ENCODE results near the gene TNK2.
"Not testable (repeated sequence)": the region's sequence is repeated elsewhere in the genome, so short reads cannot be mapped to it uniquely, and the experiment has no call there.

Gene TNK2

DNA sequence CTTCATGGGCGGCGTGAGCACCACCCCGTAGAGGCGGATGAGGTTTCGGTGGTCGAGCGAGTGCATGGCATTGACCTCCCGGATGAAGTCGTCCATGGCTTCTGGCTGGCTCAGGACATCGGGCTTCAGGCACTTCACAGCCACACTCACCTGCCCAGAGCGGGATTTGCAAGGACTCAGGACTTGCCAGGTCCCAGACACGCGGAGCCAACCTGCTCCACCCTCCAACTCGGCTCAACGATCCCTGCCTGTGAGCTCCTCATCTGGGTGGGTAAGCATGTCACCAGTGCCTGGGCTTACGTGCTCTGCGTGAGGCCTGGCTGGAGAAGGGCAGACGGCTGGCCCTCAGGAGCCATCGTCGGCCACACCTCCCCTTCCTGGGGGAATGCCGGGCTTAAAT lies 25.2 kb downstream of the TNK2 start:
- no peak for FAIRE-seq

DNA sequence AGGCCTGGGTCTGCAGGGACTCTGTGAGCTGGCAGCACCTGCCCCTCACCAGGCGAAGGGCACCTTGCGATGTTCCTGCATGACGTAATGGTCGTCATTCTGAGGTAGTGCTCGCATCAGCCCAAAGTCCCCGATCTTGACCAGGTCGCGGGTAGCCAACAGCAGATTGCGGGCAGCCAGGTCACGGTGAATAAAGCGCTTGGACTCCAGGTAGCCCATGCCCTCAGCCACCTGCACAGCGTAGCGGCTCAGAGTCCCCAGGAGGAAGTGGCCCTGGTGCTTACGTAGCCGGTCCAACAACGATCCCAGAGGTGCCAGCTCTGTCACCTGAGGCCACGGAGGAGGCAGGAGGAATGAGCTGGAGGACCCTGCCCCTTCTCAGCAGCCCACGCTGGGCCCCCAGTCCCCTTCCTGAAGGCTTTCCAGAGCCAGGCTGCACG lies 26.3 kb downstream of the TNK2 start:
- FAIRE-seq = no peak

DNA sequence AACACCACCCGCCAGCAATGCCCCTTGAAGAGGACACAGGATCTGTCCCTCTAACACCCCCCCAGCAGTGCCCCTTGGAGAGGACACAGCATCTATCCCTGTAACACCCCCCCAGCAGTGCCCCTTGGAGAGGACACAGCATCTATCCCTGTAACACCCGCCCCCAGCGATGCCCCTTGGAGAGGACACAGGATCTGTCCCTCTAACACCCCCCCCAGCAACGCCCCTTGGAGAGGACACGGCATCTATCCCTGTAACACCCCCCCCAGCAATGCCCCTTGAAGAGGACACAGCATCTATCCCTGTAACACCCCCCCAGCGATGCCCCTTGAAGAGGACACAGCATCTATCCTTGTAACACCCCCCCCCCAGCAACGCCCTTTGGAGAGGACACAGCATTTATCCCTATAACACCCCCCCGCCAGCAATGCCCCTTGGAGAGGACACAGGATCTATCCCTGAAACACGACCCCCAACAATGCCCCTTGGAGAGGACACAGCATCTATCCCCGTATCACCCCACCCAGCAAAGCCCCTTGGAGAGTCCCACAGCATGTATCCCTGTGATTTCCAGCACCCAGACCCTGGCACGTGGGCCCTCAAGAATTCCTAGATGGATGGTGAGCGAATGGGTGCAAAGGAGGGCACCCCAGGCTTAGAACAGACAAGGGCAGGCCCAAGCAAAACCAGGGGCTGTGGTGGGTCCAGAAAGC lies 26.9 kb downstream of the TNK2 start:
- FAIRE-seq = no peak

DNA sequence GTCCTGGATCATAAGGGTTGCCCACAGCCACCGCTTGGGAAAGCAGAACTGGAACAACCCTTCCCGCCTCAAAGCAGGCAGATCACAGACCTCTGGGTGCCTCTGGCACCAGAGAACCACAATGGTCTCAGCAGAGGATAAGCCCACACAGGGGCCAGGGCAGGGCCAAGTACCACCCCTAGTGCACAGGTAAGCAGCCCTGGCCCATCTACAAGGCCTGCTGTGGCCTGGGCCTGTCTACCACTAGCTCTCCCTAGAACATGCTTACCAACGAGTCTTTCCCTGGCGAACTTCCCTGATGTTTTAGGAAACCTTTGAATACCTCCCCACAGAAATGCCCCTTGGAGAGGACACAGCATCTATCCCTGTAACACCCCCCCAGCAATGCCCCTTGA lies 28.3 kb downstream of the TNK2 start:
- FAIRE-seq = no peak

DNA sequence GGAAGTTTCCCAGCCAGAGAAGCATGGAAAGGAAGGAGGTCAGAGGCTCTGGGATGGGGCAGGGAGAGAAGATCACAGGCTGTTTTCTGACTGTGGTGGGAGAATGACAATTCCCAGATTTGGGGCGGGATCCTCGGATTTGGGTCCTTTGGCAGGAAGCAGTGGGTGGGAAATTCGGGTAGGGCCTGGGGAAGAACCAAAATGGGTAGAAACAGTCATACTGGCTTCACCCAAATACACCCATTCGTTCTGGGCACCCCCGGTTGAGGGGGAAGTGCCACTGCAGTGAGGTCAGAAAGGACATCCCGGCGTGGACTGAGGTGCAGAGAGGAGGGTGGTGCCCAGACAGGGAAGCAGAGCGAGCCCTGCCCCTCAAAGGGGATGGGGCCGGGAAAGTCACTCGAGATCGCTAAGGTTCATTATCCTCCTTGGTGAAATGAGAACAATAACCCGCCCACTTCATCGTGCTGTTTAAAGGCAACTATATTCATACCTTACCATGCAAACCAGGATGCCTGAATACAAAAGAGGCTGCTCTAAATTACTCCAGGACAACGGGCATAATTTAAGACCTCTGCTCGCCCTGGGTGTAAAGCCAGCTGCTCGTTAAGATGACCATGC lies 28.8 kb downstream of the TNK2 start:
- FAIRE-seq = no peak

DNA sequence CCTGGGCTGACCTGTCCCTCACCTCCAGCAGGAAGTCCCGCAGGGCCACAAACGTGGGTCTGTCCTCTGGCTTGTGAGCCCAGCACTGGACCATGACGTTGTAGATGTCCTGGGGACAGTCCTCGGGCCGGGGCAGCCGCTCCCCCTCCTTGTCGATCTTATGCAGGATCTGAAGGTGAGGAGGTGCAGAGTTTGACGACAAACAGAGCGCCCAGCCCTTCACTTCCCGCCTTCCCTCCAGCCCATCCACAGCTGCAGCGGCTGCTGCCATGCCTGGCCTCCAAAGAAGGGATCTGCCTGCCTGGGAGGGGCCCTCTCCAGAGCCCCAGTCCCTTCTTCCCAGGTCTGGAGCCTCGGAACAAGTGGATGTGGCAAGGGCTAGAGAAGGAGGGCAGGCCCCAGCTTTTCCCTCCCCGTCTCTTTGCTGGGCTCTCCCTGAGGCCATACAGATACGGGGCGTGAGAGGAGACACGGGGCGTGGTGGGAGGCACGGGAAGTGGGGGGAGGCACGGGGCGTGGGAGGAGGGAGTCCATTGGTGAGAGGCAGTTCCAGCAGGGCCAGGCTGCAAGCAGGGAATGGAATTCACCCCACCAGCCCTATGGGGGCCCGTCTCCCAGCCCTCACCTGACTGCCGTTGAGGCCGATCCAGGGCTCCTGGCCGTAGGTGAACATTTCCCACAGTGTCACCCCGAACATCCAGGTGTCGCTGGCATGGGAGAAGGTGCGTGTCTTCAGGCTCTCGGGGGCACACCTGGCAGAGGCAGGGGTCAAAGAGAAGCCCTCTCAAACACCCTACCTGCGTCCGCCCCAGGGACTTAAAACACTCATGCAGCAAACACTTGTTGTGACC lies 29.7 kb downstream of the TNK2 start:
- no peak for FAIRE-seq

DNA sequence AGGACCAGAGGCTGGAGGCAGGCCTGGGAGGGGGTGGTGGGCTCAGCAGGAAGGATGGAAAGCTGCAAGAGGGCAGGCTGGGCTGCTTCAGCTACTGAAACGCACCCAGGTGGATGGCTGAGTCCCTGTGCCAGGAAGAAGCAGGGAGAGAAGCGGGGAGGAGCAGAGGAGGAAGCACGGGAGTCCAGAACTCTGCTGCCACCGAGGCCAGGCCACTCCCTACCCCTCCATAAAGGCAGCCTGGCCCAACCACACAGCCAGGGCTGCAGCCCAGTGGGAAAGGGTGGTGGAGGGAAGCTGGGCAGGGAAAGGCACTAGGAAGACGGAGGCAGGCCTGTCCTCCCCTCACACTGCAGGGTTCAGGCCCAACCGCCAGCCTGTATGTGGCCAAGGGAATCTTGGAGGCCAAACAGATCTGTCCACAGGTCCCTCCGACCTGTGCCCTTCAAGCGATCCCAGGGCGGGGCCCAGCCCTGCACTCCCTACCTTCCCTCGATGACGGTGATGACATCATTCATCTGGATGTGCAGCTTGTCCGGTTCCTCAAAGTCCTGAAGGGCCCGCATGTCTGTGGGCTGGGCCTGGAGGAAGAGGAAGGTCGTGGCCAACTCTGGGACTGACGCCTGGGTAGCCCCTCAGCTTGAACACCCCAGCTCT lies 30.5 kb downstream of the TNK2 start:
- no peak for FAIRE-seq

DNA sequence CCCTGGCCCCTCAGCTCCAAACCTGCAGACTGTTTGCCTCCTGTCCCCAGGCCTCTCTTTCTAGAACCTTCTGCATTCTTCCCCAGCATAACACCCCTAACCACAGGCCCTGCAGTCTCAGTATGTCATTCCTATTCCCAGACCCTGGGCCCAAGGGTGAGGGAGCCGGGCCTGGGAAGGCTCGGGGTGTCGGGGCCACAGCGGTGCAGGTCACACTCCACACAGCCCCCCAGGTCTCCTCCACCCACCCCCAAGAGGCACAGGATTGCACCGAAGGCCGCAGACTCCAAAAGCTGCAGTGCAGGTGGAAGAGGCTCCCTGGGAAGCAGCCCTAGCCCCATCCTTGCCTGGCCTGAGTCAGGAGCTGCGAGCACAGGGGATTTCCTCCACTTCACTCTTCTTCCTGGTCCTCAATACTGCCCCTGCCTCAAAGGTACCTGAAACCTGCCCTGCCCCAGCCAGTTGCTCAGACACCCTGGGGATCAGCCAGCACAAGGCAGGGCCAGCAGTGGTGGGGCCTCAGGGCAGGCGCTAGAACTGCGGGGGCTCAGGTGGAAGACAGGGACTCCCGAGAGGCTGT lies 31.1 kb downstream of the TNK2 start:
- FAIRE-seq = no peak

DNA sequence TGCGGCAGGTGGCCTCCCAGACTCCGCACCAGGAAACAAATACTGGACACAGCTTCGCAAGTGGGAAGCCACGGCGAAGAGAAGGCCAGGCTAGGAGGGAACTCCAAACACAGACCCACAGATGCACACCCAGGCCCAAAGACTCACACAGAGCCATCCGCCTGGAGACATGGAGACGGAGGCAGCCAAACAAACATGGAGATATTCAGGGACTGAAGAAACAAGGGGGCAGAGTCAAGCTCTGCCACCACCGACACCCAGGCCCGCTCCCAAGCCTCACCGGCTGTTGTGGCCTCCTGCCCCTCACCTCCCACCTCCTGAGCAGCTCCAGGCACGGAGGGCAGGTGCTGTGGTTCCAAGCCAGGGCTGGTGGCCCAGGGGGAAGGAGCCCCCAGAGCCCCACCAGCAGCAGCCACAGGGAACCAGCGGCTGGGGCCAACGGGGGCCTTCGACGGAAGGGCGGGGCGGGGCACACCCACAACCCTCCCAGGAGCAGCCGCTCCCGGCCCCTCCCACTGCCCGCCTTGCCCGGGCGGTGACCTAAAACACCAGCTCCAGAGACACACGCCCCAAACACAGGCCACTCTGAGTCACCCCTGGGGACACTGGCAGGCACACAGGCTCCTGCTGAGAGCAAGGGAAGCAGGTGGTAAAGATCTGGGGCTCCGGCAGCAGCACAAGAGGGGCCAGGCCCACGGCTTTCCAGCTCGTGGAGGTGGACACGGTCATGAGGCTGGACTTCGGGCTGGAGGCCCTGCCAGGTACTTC lies 31.9 kb downstream of the TNK2 start:
- no peak for FAIRE-seq

DNA sequence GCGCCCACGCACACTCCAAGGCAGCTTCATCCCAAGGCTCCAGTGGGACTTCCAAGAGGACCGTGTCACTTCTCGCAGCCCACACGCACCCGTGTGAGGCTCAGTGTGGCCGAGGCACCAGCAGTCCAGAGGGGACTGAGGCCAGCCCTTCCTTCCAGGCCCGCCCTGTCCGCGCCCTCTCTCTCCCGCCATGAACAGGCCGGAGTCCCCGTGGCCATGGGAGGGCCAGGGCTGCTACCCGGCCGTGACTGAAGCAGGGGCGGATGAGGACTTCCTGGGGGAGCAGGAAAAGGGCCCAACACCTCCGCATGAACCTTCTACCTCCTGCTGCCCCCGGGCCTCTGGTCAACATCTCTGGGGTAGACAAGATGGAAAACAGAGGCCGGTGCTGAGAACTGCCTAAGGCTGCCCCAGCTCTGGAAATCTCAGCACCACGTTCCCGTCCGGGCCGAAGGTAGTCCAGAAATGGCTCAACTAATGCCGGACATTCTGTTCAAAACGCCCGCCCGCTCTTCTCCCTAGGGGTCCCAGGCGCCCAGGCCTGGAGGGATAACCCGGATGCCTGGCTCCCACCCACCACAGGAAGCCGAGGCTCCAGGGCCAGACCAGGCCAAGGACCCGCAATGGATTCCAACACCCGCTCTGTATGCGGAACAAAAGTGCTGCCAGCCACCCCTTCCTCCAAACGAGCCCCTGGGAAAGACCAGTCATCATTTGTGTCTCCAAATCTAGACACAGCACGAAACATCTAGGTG lies 32.7 kb downstream of the TNK2 start:
- no peak for FAIRE-seq

DNA sequence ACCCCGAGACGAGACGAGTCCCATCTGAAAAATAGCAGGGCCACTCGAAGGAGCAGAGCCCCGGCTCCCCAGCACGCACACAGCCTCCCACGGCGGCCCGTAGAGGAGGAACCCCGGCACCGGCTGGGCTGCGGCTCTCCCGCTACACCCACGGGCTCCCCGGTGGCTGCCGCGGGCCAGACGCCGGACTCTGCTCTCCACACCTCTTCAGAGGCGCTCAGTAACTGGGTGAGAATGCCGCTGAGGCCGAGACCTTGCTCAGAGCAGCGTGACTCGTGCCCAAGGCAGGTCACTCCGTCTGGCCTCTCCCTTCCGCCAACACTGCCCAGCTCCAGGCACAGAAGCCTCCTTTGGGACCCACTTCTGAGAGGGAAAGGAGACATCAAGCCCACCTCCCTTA lies 34.4 kb downstream of the TNK2 start:
- no peak for FAIRE-seq

DNA sequence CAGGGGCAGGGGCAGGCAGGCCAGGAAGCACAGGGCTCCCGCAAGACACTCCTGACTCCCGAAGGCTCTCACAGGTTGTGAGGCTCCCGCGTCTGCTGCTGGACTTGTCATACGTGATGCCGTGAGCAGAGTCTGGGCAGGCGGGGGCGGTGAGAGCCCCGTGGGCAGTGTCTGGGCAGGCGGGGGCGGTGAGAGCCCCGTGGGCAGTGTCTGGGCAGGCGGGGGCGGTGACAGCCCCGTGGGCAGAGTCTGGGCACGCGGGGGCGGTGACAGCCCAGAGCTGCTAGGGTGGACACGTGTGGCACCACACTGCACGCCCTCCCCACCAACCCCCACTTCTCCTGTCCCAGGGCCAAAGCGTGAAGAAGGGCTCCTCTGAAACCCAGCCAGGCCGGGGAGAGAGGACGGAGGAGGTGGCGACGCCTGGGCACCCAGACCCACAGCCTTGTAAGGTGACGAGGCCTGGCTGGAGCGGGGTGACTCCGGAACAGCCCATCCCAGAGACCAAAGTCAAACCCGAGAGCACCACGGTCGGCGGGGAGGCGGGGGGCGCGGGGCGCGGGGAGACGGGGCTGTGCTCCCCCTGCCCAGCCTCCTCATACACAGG lies 35.0 kb downstream of the TNK2 start:
- no peak for FAIRE-seq

DNA sequence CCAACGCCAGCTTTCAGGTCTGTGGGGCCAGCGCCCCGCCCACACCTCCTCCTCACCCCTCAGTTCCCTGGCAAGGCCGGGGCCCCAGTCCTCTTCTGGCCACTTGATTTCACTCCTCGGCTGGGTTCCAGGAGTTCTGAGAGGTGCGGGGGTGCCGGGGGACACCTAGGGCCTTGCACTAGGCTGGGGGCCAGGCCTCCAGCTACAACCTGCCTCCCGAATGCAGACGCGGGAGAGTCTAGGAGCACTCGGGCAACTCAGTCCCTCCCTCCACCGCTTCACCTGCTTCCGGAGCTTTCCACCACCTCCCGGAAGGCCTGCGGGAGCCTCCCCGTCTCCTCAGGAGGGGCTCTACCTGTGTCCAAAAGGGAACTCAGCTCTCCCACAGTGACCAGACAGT lies 35.6 kb downstream of the TNK2 start:
- no peak for FAIRE-seq

DNA sequence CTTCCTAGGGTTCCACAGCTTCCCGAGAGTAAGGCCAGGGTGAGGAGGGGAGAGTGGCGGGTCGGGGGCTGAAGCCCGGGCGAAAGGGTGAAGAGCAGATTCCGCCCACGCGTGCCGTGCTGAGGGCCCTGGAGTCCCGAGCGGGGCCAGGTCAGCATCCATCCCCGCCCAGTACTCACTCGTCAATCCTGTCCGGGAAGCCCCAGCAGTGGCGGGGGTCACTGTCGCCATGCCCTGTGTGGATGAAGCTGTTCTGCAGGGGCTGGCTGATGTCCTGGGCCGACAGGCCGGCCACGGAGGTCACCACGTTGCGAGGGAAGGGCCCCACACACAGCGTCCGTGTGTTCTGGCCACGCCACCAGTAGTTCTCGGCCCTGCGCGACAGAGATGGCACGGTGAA lies 36.3 kb downstream of the TNK2 start:
- FAIRE-seq = no peak

DNA sequence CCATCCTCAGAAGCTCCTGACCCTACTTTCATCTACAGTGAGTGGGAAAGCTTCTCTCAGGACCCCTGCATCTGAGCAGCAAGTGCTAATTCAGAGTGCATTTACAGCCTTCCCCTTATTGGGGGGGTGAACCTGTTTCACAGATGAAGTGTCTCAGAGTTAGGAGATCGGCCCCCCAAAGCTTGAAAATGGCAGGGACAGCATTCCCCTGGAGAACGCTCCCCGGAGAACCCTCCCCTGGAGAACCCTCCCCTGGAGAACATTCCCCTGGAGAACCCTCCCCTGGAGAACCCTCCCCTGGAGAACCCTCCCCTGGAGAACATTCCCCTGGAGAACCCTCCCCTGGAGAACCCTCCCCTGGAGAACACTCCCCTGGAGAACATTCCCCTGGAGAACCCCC lies 36.7 kb downstream of the TNK2 start:
- not testable (repeated sequence) for FAIRE-seq

DNA sequence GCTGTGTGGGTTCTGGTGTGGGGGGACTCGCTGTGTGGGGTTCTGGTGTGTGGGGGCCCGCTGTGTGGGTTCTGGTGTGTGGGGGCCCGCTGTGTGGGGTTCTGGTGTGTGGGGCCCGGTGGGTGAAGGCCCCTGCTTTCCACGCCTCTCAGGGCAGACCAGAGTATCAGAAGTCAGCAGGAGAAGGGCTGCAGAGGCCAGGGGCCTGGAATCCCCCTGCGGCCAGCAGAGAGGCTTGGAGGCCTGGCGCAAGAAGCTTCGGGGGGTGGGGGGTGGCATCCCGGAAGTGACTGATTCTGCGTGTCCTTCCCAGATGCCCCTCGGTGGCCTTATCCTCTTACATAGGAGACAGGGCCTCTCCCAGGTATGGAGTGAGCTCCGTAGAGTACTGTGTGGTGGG lies 37.4 kb downstream of the TNK2 start:
- no peak for FAIRE-seq

DNA sequence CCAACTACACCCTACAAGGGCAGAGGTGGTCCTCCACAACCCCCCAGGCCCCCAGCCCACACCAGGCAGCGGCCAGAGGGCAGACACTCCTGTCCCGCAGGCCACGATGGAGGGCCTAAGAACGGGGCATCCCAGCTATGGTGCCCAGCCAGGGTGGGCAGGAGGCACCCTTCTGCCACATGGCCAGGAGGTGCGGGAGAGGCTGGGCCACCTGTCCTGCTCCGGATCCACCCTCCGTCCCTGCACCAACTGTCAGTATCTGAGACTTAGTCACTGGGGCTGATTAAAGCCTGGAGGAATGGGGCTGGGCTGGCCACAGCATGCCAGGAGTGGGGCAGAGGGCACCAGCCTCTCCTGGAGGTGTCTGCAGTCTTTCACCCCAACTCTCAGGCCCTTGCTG lies 37.9 kb downstream of the TNK2 start:
- FAIRE-seq = no peak

DNA sequence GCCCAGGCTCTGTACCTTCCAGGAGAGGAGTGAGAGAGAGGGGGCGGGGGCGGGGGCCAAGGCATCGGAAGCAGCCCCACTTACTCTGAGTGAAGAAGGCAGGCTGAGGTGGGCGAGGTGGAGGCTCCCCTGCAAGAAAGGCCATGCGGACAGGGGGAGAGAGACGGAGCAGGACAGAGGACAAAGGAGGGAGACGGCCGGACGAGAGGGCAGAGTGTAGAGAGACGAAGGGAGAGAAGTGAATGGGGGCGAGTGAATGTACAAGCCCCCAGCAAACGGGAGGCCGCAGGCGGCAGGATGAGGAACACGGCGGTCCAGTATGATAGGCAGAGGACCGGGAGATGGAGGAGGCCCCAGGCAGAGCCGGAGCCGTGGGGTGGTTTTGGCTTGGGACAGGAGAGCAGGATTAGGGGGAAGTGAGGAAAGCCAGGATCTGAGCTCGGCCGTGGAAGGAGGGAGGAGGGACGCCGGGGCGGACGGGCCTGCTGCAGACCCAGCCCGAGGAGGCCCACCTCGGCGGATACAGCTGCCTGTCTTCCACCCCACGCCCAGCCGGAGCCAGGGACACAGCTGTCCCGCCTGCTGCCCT lies 38.8 kb downstream of the TNK2 start:
- no peak for FAIRE-seq

DNA sequence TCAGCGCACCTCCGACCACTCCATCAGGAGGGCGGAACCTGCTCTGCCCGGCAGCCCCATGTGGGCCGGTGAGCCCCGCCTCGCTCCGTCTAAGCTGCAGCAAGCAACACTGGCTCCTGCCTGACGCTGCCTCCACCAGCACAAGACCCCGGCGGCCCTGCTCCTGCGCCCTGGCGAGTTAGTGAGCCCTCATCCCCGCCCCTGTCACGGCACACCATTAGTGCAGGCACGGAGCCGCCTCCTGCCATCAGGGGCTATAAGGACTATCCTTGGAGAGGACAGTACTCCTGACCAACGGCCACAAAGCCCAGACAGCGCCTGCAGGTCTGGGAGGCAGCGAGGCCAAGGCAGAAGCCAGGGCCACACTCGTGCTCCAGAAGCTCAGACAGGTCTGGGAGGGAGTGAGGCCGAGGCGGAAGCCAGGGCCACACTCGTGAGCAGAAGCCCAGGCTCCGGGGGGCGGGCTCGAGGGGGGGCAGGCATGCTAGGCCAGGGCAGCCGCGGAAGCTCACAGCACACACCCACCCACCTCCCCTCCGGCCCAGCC lies 39.4 kb downstream of the TNK2 start:
- FAIRE-seq = no peak

DNA sequence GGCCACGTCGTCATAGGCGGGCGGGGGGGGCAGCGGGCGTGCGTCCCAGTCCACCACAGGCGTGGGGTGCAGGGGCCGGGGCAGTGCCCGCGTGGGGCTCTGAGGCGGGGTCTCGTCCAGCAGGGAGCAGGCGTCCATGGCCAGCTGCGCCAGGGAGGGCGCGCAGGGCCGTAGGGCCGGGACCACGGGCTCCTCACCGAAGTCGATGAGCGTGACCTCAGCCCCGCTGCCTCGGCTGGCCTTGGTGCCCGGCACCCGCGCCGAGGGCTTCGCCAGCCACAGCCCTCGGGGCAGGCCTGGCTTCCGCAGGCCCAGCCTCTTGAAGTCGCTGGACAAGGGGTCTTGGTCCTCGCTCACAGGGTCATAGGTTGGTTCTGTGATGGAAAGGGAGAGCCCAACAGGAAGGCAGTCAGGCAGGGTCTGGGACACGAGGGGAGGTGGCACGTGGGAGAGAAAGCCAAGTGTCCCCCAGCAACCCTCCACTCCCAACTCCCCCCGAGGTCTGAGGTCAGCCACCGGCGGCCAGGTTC lies 40.0 kb downstream of the TNK2 start:
- no peak for FAIRE-seq

Measured in A204.1 (cell line).